DMS114 treated with DMSO at 0.1 percent for 48 hours (cell line): ENCODE results near the gene CAMTA1.
"Not testable (repeated sequence)": the region's sequence is repeated elsewhere in the genome, so short reads cannot be mapped to it uniquely, and the experiment has no call there.

Source experiments
- DNase-seq: peaks from one replicate; lab custom pipeline; 2025; ENCODE audit not compliant: unreplicated experiment; lab: John Stamatoyannopoulos, UW

CAMTA1 gene, protein sequence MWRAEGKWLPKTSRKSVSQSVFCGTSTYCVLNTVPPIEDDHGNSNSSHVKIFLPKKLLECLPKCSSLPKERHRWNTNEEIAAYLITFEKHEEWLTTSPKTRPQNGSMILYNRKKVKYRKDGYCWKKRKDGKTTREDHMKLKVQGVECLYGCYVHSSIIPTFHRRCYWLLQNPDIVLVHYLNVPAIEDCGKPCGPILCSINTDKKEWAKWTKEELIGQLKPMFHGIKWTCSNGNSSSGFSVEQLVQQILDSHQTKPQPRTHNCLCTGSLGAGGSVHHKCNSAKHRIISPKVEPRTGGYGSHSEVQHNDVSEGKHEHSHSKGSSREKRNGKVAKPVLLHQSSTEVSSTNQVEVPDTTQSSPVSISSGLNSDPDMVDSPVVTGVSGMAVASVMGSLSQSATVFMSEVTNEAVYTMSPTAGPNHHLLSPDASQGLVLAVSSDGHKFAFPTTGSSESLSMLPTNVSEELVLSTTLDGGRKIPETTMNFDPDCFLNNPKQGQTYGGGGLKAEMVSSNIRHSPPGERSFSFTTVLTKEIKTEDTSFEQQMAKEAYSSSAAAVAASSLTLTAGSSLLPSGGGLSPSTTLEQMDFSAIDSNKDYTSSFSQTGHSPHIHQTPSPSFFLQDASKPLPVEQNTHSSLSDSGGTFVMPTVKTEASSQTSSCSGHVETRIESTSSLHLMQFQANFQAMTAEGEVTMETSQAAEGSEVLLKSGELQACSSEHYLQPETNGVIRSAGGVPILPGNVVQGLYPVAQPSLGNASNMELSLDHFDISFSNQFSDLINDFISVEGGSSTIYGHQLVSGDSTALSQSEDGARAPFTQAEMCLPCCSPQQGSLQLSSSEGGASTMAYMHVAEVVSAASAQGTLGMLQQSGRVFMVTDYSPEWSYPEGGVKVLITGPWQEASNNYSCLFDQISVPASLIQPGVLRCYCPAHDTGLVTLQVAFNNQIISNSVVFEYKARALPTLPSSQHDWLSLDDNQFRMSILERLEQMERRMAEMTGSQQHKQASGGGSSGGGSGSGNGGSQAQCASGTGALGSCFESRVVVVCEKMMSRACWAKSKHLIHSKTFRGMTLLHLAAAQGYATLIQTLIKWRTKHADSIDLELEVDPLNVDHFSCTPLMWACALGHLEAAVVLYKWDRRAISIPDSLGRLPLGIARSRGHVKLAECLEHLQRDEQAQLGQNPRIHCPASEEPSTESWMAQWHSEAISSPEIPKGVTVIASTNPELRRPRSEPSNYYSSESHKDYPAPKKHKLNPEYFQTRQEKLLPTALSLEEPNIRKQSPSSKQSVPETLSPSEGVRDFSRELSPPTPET (N-terminal part only)

DNA sequence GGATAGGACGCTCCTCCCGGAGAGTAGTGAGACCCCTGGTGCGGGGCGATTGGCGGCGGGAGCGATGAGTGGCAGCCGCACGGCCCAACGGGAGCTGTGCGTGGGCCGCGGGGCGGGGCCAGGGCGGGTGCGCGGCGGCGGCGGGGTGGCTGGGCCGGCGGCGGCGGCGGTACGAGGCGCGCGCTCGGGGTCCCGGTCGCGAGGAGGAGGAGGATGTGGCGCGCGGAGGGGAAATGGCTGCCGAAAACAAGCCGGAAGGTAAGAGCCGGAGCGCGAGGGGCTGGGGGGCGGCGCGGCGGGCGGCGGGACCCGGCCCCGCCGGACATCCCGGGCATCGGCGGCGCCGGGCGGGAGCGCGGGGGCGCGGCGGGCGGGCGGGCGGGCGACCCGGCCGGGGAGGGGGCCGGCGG, at the start of gene CAMTA1:
CAMTA1 (plus strand) TSS at position 137 of the 410 bp plus-strand sequence; CDS start at position 214, 77 bp downstream.
- no peak for DNase-seq

GRCh38 chr1:6738987-6739676, 46.1 kb upstream of the CAMTA1 start:
- DNase-seq = no peak

GRCh38 chr1:6742676-6743188, 42.5 kb upstream of the CAMTA1 start:
- not testable (repeated sequence) for DNase-seq

DNA sequence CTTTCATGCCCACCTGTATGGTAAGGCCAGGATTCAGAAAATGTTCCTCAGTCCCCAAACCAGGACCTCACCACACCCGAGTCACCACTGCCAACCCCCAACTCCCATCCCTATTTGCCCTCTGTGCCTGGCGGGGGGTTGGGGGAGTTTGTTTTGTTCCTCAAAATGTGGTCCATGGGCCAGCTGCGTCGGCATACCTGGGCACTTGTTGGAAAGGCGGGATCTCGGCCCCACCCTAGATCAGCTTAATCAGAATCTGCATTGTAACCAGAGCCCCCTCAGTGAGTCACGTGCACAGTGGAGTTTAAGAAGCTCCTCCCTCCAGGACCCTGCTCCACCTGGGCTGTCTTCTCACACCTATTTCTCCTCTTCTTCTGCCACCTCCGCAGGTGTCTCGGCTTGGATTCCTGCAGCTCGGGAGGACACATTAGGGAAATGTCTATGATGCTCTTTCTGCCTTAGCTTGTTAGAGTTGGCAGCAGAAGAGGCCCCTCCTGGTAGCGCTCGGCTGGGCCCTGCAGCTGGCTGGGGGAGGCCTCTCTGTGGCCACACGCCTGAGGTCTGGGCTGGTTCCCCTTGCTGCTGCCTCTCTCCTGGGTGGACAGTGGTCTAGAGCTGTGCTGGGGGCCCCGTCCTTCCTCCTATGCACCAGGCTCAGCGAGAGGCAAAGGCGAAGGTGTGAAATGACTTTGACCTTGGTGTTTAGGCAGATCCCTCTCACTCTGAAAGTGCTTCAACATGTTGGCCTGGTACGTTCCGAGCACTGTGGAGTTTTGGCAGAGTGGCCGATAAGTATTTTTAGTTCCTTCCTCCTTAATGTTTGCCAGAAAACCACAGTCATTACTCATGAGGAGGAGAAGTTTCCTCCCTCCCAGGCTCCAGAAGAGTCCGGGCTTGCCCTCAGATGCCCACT, 41.8 kb upstream of the CAMTA1 start:
- DNase-seq = no peak

DNA sequence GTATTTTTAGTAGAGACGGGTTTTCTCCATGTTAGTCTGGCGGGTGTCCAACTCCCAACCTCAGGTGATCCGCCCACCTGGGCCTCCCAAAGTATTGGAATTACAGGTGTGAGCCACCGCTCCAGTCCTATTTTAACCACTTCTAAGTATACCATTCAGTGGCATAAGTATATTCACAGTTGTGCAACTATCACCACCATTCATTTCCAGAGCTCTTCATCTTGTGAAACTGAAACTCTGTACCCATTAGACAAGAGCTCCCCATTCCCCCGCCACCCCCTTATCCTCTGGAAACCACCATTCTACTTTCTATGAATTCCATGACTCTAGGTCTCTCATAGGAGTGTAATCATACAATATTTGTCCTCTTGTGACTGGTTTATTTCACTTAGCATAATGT, 40.2 kb upstream of the CAMTA1 start:
- no peak for DNase-seq

DNA sequence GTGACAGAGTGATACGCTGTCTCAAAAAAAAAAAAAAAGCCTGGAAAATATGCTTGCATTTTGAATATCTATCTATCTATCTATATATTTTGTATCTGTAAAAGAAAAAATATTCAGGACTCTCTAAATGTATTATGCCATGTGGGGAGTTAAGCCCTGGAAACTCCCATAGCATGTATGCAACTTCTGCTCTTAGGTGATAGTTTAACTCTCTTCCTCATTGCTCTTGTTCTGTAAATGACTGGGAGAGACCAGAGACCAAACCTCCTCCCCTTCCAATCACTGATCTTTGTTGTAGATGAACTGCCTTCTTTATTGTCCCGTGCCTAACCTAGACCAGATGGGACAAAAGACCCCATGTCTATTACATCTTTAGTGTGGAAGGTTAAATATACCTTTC, 37.6 kb upstream of the CAMTA1 start:
- no peak for DNase-seq

- DNase-seq = no peak
These were observed 34.8 kb upstream of the CAMTA1 start for GRCh38 chr1:6750490-6750889.

GRCh38 chr1:6753320-6754140, 31.7 kb upstream of the CAMTA1 start:
- DNase-seq = no peak

DNA sequence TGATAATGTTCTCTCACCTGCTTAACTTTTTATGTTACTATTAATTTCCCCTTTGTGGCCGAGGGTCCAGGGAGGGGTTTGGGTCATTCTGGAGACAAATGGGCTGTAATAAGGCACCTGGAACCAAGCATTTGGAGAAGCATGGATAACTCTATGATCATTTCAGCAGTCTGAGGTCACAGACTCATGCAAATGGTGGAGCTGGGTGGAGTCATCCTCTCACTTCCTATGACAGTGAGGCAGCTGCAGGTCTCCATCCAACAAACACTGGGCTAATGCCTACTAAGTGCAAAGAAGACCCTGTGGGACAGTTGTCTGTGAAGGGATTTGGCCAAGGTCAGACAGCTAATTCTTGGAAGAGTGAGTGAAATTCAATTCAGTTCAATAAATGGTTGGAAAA, 28.8 kb upstream of the CAMTA1 start:
- no peak for DNase-seq

DNA sequence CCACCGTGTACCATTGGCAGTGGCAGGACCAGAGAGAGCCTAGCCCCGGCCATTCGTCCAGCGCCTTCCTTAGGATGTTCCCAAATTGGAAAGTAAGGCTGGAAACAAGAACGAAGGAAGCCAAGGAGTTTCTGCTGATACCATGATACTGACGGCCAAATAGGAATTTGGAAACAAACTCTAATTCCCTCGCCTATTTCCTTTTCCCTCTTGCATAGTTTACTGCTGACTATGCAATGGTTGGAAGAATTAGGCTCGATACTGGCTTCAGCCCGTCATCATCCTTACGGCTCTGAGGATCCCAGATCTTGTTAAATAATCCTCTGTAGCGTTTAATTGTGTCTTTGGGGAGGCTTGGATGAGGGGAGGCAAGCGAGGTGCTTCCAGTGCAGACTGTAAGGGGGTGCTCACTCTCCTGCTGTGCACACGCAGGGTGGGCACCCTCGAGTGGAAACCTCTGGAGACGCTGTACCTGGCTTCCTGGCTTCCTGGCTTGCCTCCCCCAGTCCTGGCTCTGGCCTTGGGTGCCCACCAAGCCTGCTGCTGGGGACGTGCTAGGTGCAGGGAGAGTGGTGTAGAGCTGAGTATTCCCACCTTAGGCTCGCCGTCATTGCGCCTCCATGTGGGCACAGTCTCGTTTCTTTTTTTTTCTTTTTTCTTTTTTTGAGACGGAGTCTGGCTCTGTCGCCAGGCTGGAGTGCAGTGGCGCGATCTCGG, 27.4 kb upstream of the CAMTA1 start:
- DNase-seq = no peak

DNA sequence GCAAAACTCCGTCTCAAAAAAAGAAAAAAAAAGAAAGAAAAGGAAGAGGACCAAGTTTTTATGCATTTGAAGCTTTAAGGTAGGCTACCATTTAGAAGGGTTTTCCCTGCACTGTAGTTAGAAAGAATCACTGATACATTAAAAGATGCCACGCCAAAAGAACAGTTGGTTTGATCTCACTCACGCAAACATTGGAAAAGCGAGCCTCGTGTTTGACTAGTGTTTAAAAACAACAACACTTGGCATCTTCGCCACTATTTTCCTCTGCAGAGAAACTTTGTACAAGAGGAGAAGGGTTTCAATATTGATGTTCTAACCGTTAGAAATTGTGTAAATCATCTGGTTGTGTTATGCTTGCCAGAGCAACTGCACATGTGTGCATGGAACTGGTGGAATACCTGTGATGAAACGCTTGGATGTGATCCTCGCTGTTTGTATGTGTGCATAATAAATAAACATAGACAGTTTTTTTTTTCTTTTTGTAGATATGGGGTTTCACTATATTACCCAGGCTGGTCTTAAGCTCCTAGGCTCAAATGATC, 24.0 kb upstream of the CAMTA1 start:
- no peak for DNase-seq

DNA sequence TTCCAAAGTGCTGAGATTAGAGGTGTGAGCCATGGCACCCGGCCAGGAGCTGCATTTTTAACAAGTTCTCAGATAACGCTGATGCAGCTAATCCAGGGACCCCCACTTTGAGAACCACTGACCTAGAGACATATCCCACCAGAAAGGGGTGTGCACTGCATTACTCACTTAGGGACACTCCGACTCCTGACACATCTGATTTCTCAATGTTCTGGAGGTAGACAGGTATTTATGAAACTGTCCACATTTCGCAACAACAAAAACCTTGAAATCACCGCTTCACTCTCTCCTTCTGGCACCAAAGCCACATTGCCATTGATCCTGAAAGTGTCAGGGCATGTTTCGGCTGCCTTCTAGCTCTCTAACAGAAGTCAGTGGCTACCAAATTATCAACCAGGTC, 23.2 kb upstream of the CAMTA1 start:
- no peak for DNase-seq

GRCh38 chr1:6770751-6771440, 14.4 kb upstream of the CAMTA1 start:
- DNase-seq = no peak

- no peak for DNase-seq
These were observed 13.8 kb upstream of the CAMTA1 start for GRCh38 chr1:6771441-6771769.

GRCh38 chr1:6774381-6774780, 10.9 kb upstream of the CAMTA1 start:
- no peak for DNase-seq

GRCh38 chr1:6775261-6776043, 9.8 kb upstream of the CAMTA1 start:
- no peak for DNase-seq
